LoVo (cell line): Measurements from ENCODE around the gene FOCAD.

Source experiments
- DNase-seq: peaks from one replicate; pipeline ENCODE4 v3.0.0-alpha.2; 2016; ENCODE audit warnings: low spot score

Gene FOCAD

GRCh38 chr9:20804489-20805250 lies 120.6 kb downstream of the FOCAD start:
- DNase-seq: no peak

- no peak for DNase-seq
Observed at GRCh38 chr9:20805766-20806165, 121.7 kb downstream of the FOCAD start.

- DNase-seq: no peak
Observed at GRCh38 chr9:20808002-20808401, 123.9 kb downstream of the FOCAD start.

GRCh38 chr9:20811872-20812271 lies 127.8 kb downstream of the FOCAD start:
- DNase-seq: no peak

GRCh38 chr9:20815923-20816703 lies 132.1 kb downstream of the FOCAD start:
- DNase-seq: no peak

GRCh38 chr9:20823051-20823450 lies 139.0 kb downstream of the FOCAD start:
- DNase-seq: no peak

GRCh38 chr9:20831028-20831427 lies 147.0 kb downstream of the FOCAD start:
- DNase-seq: no peak

- DNase-seq: no peak
Observed at GRCh38 chr9:20832775-20833174, 148.7 kb downstream of the FOCAD start.

- no peak for DNase-seq
Observed at GRCh38 chr9:20835377-20836286, 151.6 kb downstream of the FOCAD start.

GRCh38 chr9:20837166-20837565 lies 153.1 kb downstream of the FOCAD start:
- no peak for DNase-seq

- no peak for DNase-seq
Observed at GRCh38 chr9:20838218-20838617, 154.2 kb downstream of the FOCAD start.

- no peak for DNase-seq
Observed at GRCh38 chr9:20844916-20845315, 160.9 kb downstream of the FOCAD start.

GRCh38 chr9:20848490-20848889 lies 164.4 kb downstream of the FOCAD start:
- DNase-seq: no peak

- no peak for DNase-seq
Observed at GRCh38 chr9:20853866-20854265, 169.8 kb downstream of the FOCAD start.

- no peak for DNase-seq
Observed at GRCh38 chr9:20854444-20854843, 170.4 kb downstream of the FOCAD start.

- DNase-seq: no peak
Observed at GRCh38 chr9:20863945-20864344, 179.9 kb downstream of the FOCAD start.

- DNase-seq: no peak
Observed at GRCh38 chr9:20865347-20865746, 181.3 kb downstream of the FOCAD start.

GRCh38 chr9:20870115-20870514 lies 186.1 kb downstream of the FOCAD start:
- DNase-seq: no peak

- no peak for DNase-seq
Observed at GRCh38 chr9:20872340-20872977, 188.4 kb downstream of the FOCAD start.

GRCh38 chr9:20873240-20873865 lies 189.3 kb downstream of the FOCAD start:
- no peak for DNase-seq

GRCh38 chr9:20880271-20880670 lies 196.2 kb downstream of the FOCAD start:
- no peak for DNase-seq
